OCI-LY7 (cell line): ENCODE results near the gene POLR1H.

Experiments
- EZH2phosphoT487 ChIP-seq: fragments of 200-600 bp; sonication (generic); IDR thresholded peaks from 2 replicates; pipeline ENCODE4 v1.6.1; 2018; ENCODE audit warnings: low read depth, borderline replicate concordance, mild to moderate bottlenecking, mixed run types, antibody characterized with exemption, low read length, moderate library complexity, mixed read lengths
- TF ChIP-seq, protein P1 (sequence below): fragments of 200-600 bp; sonication (generic); conservative IDR thresholded peaks from 2 replicates; pipeline ENCODE4 v1.5.1; 2014; ENCODE audit warnings: mild to moderate bottlenecking, antibody characterized with exemption, low read length, moderate library complexity, mixed read lengths

GRCh38 chr6:30022189-30022588 is 38.9 kb upstream of the POLR1H start:
- TF ChIP-seq, protein P1, sequence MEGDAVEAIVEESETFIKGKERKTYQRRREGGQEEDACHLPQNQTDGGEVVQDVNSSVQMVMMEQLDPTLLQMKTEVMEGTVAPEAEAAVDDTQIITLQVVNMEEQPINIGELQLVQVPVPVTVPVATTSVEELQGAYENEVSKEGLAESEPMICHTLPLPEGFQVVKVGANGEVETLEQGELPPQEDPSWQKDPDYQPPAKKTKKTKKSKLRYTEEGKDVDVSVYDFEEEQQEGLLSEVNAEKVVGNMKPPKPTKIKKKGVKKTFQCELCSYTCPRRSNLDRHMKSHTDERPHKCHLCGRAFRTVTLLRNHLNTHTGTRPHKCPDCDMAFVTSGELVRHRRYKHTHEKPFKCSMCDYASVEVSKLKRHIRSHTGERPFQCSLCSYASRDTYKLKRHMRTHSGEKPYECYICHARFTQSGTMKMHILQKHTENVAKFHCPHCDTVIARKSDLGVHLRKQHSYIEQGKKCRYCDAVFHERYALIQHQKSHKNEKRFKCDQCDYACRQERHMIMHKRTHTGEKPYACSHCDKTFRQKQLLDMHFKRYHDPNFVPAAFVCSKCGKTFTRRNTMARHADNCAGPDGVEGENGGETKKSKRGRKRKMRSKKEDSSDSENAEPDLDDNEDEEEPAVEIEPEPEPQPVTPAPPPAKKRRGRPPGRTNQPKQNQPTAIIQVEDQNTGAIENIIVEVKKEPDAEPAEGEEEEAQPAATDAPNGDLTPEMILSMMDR: no peak
- TF ChIP-seq EZH2phosphoT487: no peak
